Suprapubic skin (tissue), 4 donors: Measurements from ENCODE around the gene TWIST2. TPM values are rescaled to one million over a fixed set of nuclear protein-coding genes. Genes with fewer than 3 reads are reported as not detected.

Experiments used
- DNase-seq, 2 donors: peaks; one replicate each; pipeline ENCODE4 v3.0.0-alpha.2; 2019; ENCODE audit warnings: low spot score in 2 of 2
- H3K27ac ChIP-seq: fragments of 200-600 bp; sonication (generic); one replicate; pipeline ENCODE4 v1.5.1; 2019
- H3K27me3 ChIP-seq: fragments of 200-600 bp; sonication (generic); one replicate; pipeline ENCODE4 v1.5.1; 2019
- H3K36me3 ChIP-seq: fragments of 200-600 bp; sonication (generic); one replicate; pipeline ENCODE4 v1.5.1; 2019
- H3K4me1 ChIP-seq: fragments of 200-600 bp; sonication (generic); one replicate; pipeline ENCODE4 v1.5.1; 2019
- H3K4me3 ChIP-seq: fragments of 200-600 bp; sonication (generic); one replicate; pipeline ENCODE4 v1.5.1; 2019; ENCODE audit warnings: mild to moderate bottlenecking
- H3K9me3 ChIP-seq: fragments of 200-600 bp; sonication (generic); one replicate; pipeline ENCODE4 v1.5.1; 2019
- EP300 ChIP-seq: sonication (generic); formaldehyde crosslinking; IDR thresholded peaks from one replicate; pipeline ENCODE4 v1.6.1; 2017; ENCODE audit warnings: antibody characterized with exemption
- POLR2A ChIP-seq, 2 donors: fragments of 450-650 bp; IDR thresholded peaks; one replicate each; pipeline ENCODE4 v1.6.1; 2017; ENCODE audit warnings: antibody characterized with exemption in 2 of 2, mild to moderate bottlenecking in 2 of 2, moderate library complexity in 2 of 2
- POLR2AphosphoS5 ChIP-seq, 3 donors: sonication (generic); formaldehyde crosslinking; IDR thresholded peaks; one replicate each; pipeline ENCODE4 v1.6.1; 2017; ENCODE audit warnings: antibody characterized with exemption in 3 of 3
- WGBS: methylation state at CpG from one replicate; pipeline ENCODE4 v1.1.5; 2018; 5-methylcytosine and 5-hydroxymethylcytosine counted together
- total RNA-seq, 4 donors: library from RNA; depleted of rRNA; stranded (reverse); fragments of >200 nt; gene quantifications; one replicate each; pipeline ENCODE4 v1.1.0, GENCODE V29; 2016
- TF ChIP-seq, protein P1 (sequence below), 2 donors: fragments of 200-600 bp in 1 of 2; fragments of 450-650 bp in 1 of 2; sonication (generic) in 1 of 2; IDR thresholded peaks; one replicate each; pipeline ENCODE4 v1.5.1; 2016 to 2019; ENCODE audit warnings: antibody characterized with exemption in 2 of 2, mild to moderate bottlenecking in 1 of 2, moderate library complexity in 1 of 2

The TWIST2 gene
- total RNA-seq, 4 donors from 2014 or later, result 14.7 to 72.7 (median 30.4) TPM

DNA sequence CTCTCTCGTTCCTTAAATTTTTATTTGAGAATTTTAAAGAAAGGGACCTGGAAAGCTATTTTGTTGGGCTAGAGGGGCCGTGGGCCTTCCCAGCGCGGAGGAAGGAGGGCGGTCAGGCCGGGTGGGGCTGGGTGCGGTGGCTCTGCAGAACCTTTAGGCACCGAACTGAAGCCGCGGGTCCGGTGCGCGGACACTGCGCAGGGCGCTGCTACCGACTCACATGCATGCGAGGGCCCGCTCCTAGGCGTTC lies 1.6 kb upstream of the TWIST2 start:
- WGBS, result 29% methylated on average over 14 of the region's 19 CpGs
- H3K4me1 ChIP-seq, result peaks cover 27% of the 10 kb centered on the region
- no peaks in the 10 kb centered on the region for H3K36me3 ChIP-seq
- H3K9me3 ChIP-seq, result no peaks in the 10 kb centered on the region
- H3K4me3 ChIP-seq, result peak overlapping the region; percentile 59
- peaks cover 72% of the 10 kb centered on the region for H3K27me3 ChIP-seq
- TF ChIP-seq, protein P1, sequence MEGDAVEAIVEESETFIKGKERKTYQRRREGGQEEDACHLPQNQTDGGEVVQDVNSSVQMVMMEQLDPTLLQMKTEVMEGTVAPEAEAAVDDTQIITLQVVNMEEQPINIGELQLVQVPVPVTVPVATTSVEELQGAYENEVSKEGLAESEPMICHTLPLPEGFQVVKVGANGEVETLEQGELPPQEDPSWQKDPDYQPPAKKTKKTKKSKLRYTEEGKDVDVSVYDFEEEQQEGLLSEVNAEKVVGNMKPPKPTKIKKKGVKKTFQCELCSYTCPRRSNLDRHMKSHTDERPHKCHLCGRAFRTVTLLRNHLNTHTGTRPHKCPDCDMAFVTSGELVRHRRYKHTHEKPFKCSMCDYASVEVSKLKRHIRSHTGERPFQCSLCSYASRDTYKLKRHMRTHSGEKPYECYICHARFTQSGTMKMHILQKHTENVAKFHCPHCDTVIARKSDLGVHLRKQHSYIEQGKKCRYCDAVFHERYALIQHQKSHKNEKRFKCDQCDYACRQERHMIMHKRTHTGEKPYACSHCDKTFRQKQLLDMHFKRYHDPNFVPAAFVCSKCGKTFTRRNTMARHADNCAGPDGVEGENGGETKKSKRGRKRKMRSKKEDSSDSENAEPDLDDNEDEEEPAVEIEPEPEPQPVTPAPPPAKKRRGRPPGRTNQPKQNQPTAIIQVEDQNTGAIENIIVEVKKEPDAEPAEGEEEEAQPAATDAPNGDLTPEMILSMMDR (IDR thresholded peaks at IDR 0.05), result no peak
- peak overlapping the region; percentile 89 for H3K27ac ChIP-seq
- peak in 1 of 2 donors; percentile 68 for DNase-seq

DNA sequence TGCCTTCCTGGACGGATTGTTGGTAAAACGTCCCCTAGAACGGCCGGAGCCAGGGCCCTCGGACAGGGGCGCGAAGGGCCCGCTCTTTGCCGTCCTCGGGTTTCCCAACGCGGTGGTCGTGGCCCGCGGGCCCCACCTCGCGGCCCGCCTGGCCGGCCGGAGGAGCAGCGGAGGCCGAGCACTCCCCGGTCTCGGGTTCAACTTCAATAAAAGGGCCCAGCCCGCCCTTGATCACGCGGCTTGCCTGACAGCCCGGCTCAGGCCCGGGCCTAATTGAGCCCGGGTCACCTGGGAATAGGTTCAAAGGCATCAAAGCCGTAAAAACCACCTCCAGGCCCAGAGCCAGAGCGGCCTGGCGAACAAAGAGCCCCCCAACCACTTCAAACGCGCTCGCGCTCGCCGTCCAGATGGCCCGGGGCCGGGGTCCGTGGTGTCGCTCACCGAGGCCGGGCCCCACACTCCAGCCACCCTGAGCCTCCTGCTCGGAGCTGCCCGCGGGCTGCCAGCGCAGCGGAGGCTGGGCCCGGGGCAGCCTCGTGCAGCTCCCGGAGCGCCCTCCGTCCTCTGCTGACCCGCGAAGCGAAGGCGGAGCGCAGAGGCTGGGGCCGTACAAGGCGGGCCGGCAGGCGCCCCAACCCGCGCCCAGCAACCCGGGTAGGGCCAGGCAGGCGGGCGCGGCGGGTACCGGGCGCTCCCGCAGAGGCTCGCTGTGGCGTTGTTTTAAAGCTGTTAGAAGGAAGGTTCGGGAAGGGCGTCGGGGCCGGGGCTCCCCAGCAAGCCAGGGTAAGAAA lies 1.1 kb upstream of the TWIST2 start:
- no peaks in the 10 kb centered on the region for H3K9me3 ChIP-seq
- H3K4me1 ChIP-seq, result peaks cover 27% of the 10 kb centered on the region
- TF ChIP-seq EP300 (no peak), POLR2A (IDR thresholded peaks at IDR 0.05) (no peak), POLR2AphosphoS5 (IDR thresholded peaks at IDR 0.05) (no peak)
- TF ChIP-seq, protein P1 (IDR thresholded peaks at IDR 0.05), result no peak
- peak in 1 of 2 donors; percentile 64 for DNase-seq
- peak overlapping the region; percentile 59 for H3K4me3 ChIP-seq
- peaks cover 70% of the 10 kb centered on the region for H3K27me3 ChIP-seq
- no peaks in the 10 kb centered on the region for H3K36me3 ChIP-seq
- WGBS, result 9% methylated on average over 20 of the region's 80 CpGs
- H3K27ac ChIP-seq, result peak overlapping the region; percentile 89

DNA sequence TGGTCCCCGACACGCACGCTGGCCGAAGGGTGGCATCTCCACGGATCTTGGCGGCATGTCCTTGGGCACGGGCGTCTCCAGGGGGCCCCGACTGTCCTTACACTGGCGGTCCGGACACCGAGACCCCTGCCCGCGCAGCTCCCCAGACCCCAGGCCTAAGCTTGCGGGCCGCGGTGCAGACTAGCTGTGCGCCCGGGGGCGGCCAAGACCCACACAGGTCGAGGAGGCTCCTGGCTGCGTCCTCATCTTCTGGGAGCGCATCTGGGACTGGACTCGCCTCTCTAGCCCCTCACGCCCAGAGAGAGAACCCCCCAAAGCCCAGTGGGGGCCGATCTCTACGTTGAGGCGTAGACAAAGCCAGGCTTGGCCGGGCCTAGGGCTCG lies 475 bp upstream of the TWIST2 start:
- peaks cover 27% of the 10 kb centered on the region for H3K4me1 ChIP-seq
- peak overlapping the region; percentile 89 for H3K27ac ChIP-seq
- TF ChIP-seq POLR2AphosphoS5 (IDR thresholded peaks at IDR 0.05) (no peak), POLR2A (IDR thresholded peaks at IDR 0.05) (no peak), EP300 (no peak)
- TF ChIP-seq, protein P1 (IDR thresholded peaks at IDR 0.05), result no peak
- peak in 1 of 2 donors; percentile 76 for DNase-seq
- no peaks in the 10 kb centered on the region for H3K9me3 ChIP-seq
- H3K4me3 ChIP-seq, result peak overlapping the region; percentile 59
- H3K36me3 ChIP-seq, result no peaks in the 10 kb centered on the region
- no CpG with 5 or more reads among the region's 30 CpGs for WGBS
- H3K27me3 ChIP-seq, result peaks cover 71% of the 10 kb centered on the region

DNA sequence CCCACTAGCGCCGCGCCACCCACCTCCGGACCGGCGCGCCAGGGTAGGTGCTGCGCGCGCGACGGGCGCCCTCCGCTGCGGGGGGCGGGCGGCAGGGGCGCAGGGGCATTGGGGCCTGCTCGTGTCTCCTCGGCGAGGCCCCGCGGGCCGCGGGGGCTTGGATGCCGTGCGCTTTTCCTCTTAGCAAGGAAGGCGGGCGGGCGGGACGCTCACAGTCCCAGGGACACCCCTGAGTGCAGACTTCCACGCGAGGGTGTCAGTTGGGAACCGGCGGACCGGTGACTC lies 748 bp downstream of the TWIST2 start:
- Histone ChIP-seq H3K27ac (peak overlapping the region; percentile 89), H3K36me3 (no peaks in the 10 kb centered on the region), H3K4me3 (peak overlapping the region; percentile 59), H3K27me3 (peaks cover 66% of the 10 kb centered on the region), H3K4me1 (peaks cover 27% of the 10 kb centered on the region), H3K9me3 (no peaks in the 10 kb centered on the region)
- TF ChIP-seq POLR2A (IDR thresholded peaks at IDR 0.05) (no peak), EP300 (no peak), POLR2AphosphoS5 (IDR thresholded peaks at IDR 0.05) (no peak)
- TF ChIP-seq, protein P1 (IDR thresholded peaks at IDR 0.05), result no peak
- DNase-seq, result no peak
- 7% methylated on average over 10 of the region's 36 CpGs for WGBS

DNA sequence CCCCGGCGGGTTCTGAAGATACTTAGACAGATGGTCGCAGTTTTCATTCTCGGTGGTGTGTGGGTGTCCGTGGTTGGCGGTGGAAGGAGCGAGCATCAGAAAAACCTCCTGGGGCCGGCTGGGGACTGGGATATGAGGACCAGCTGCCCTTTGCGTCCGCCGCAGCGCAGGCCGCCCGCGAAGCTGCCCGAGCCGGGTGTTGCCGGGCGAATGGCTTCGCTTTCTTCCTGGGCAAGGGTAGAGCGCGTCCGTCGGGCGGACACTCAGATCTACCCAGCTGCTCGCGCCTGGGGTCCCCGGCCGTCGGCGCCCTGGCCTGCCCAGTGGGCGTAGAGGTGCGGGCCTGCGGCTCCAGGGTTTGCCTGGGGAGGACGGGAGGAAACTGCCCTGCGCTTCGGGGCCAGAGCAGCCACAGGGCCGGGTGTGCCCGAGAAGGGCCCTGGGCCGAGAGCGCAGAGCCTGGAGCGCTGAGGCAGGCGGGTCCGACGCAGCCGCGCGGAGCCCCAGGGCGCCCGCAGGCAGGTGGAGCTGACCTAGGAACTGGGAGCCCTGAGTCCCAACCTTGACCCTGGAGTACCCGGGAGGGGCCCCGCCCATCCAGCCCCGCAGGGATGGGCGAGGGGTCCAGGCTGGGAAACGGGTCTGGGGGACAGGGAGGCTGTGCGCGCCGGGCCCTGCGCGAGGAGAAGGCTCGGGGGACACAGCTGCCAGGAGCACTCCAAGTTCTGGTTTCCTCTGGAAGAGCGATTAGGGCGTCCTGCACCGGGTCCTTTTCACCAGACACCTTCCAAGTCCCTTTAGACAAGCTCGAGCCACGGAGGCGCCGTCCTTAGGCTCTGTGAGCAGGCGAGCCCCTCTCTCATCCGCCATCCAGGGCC lies 1.3 kb downstream of the TWIST2 start:
- H3K9me3 ChIP-seq, result no peaks in the 10 kb centered on the region
- peaks cover 64% of the 10 kb centered on the region for H3K27me3 ChIP-seq

More for the DNA sequence above, 1.3 kb downstream of the TWIST2 start:
- peaks cover 27% of the 10 kb centered on the region for H3K4me1 ChIP-seq
- H3K27ac ChIP-seq, result peak overlapping the region; percentile 89
- no peak for DNase-seq
- H3K36me3 ChIP-seq, result no peaks in the 10 kb centered on the region
- peak overlapping the region; percentile 59 for H3K4me3 ChIP-seq
- TF ChIP-seq POLR2AphosphoS5 (IDR thresholded peaks at IDR 0.05), result no peak
- TF ChIP-seq EP300, result no peak
- 6% methylated on average over 14 of the region's 70 CpGs for WGBS
